Measurements from ENCODE around the gene ADGRD2.

Gene ADGRD2

DNA sequence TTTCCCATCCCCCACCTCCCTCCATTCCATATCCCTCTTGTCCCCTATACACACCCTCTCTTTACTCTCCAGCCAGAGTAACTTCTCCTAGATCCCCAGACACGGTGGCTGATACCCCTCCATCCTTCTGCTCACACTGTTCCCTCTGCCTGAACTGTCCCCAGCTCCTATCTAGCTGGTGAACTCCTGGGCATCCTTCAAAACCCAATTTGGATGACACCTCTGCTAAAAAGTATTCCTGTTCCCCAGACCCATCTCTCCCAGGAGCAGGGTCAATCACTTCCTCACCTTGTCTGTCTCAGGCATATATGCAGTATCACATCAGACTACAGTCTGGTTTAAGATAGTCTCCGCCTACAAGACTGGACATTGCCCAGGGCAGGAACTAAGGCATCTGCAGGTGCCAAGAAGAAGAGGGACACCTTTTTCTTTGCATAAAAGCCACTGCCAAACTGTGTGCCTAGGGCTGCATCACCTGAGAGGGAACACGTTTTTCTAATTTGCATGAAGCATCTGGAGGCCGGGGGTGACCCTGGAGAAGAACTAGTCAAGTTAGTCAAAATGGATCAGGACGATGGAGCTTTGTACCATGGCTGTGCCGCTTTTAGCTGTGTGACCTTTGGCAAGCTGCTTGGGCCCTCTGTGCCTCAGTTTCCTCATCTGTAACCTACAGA is 29.8 kb downstream of the ADGRD2 start:
- DNase-seq, result no peak

GRCh38 chr9:124480621-124480981 is 30.4 kb downstream of the ADGRD2 start:
- no peak for DNase-seq

GRCh38 chr9:124481115-124481514 is 30.9 kb downstream of the ADGRD2 start:
- DNase-seq, result peak in 1 of 2 donors; percentile 3

GRCh38 chr9:124482431-124483031 is 32.3 kb downstream of the ADGRD2 start:
- DNase-seq, result no peak

GRCh38 chr9:124483481-124483880 is 33.2 kb downstream of the ADGRD2 start:
- no peak for DNase-seq

DNA sequence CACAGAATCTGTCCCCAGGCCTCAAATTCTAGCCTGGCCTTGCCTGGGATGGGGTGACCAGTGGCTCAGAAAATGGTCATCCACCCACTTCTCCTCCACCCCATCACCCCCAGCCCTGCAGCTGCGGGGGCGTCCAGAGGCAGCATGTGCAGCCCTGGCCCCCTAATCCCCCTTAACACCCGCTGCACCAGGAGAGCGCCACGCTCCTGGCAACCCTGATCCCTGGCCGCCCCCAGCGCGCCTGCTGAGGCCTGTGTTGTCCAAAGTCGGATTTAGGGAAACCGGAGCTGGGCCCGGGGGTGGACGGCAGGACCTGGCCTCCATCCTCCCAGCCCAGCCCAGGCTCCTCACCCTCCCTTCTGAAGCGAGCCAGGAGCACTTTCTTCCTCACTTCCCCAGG is 35.0 kb downstream of the ADGRD2 start:
- DNase-seq, result no peak

DNA sequence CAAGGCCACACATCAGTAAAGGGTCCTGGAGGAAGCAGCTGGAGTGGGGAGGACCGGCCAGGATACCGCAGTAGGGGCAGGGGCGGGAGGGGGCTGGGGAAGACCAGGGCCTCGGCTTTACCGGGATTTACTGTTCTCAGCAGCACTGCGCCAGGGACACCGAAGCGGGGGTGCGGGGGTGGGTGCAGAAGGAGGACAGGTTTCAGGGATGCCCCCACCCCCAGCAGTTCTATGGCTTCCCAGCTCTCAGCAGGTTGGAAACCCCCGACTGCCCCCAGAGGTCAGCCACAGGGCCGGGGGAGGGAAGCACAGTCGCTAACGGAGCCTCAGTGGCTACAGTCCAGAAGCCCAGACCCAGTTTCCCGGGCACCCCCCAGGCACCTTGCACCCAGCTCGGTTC is 35.7 kb downstream of the ADGRD2 start:
- no peak for DNase-seq

- DNase-seq, result no peak
Observed at GRCh38 chr9:124486778-124487259, 36.6 kb downstream of the ADGRD2 start.

DNA sequence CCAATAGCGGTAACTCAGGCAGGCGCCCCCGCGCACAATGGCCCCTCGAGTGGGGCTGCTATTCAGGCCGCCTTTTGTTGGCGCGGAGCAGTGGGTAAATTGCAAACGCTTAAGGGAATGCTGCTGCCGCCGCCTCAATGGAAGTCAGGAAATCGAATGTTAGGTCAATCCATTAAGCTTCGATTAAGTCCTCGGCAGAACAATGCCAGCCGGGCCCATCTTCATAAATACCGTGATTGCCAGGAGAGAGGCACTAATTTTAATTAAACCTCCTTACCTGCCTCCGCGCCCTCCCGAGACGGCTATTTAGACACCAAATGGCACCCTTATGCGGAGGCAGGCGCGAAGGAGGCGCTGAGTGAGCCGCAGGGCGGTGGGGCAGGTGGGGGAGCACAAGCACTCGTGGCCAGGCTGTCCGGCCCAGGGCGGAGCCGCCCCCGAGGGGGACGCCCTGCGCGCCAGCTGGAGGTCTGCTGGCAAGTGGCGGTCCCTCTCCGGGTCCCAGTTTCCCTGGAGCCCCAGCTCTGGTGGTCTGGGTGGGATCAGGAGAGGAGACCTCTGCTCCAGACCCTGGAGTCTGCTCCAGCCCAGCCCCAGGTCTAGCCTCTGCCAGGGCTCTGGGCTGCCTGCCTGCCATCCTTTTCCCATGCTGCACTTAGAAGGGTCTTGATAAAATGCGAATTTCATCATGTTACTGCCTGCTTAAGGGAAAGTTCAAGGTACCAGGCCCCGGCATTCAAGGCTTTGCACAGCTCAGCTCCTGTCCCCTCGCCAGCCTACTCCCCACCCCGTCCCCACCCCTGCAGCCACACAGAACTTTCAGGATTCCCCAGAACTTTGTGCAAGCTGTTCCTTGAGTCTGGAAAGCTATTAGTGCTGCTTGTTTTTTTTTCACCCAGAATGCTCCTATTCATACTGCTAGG is 37.3 kb downstream of the ADGRD2 start:
- no peak for DNase-seq

GRCh38 chr9:124488641-124489210 is 38.5 kb downstream of the ADGRD2 start:
- peak in 1 of 2 donors; percentile 60 for DNase-seq

DNA sequence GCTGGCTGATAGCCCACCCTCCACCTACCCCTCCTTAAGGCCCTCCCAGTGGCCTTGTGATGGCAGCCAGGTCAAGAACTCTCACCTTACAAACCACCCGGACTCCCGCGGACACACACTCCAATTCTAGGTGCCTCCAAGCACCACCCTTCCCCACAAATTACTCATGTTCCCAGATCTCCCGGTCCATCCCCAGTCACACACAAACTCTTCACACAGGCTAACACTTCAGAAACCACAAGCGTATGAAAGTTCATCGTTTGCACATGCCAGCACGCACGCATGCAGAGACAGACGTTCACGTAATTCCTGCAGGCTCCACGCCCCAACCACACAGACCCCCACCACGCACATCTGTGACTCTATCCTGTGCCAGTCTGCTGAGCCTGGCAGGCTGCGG is 39.0 kb downstream of the ADGRD2 start:
- DNase-seq, result no peak

- no peak for DNase-seq
Observed at GRCh38 chr9:124490004-124490403, 39.8 kb downstream of the ADGRD2 start.

DNA sequence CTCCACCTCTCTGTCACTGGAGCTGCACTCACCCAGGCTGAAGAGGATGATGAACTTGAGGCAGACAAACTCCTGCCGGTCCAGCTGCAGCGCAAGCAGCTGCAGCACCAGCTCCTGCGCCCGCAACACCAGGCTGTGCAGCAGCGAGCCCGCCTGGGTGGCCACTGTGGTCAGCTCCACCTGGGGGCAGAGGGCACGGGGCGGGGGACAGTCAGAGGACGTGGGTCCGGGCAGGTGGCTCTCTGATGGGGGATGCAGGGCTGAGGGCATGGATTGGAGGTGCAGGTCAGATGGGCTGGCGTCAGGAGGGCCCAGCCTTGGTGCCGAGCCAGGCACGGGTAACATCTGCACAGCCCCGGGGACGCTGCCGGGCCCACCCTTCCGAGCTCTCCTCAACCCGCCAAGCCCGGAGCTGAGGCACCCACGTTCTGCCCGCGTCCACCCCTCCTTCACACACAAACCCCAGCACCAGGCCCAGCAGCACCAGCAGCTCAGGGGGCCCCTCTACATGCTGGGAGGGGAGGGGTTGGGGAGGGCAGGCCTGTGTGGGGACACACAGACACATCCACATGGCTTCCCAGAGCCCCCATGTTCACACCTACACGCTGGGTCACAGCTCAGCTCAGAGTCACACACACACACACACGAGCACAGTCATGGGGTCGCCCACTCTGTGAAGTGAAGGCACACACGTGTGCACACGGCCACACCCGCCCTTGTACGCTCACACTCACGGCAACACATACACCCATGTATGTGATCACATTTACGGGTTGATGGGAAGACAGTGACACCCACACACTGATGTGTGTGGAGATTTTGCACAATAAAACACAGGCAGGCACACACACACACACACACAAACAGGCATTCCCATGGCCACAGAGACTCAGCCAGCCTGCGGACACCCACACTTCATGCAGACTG is 41.1 kb downstream of the ADGRD2 start:
- no peak for DNase-seq

- DNase-seq, result no peak
Observed at GRCh38 chr9:124492818-124493217, 42.6 kb downstream of the ADGRD2 start.

- no peak for DNase-seq
Observed at GRCh38 chr9:124493218-124493617, 43.0 kb downstream of the ADGRD2 start.

DNA sequence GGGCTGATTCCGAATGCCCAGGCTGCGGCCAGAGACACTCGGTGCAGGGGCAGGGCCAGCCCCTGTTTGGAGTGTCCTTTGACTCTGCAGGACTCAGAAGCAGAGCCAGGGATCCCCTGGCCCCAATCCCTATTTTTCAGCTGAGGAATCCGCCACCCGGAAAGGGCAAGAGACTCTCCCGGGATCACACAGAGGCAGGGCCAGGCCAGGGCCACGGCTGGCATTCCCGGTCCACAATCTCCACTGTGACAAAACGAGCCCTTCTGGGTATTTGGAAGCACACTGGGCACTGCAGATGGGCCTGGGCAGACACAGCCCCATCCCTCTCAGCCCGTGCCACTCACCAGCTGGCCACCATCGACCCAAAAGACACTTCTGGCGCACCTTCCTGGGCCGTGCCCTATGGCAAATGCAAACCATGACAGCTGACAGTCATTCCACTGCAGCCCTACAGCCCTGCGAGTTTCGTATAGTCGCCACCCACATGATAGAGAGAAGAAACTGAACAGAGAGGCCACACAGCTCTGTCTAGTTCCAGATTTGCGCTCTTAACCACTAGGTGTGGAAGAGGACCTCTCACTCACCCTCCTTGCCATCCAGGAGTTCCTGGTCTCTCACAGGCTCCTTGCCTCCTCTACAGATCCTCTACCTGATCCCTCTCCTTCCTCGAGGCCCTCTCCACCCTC is 43.7 kb downstream of the ADGRD2 start:
- no peak for DNase-seq

GRCh38 chr9:124495126-124496074 is 45.1 kb downstream of the ADGRD2 start:
- DNase-seq, result no peak

- DNase-seq, result no peak
Observed at GRCh38 chr9:124496075-124496449, 45.8 kb downstream of the ADGRD2 start.

GRCh38 chr9:124496463-124496862 is 46.2 kb downstream of the ADGRD2 start:
- DNase-seq, result no peak

GRCh38 chr9:124497441-124497840 is 47.2 kb downstream of the ADGRD2 start:
- no peak for DNase-seq

Measured in inflammatory macrophage (primary cell).